ENCODE data around the gene GRIK4.

DNA sequence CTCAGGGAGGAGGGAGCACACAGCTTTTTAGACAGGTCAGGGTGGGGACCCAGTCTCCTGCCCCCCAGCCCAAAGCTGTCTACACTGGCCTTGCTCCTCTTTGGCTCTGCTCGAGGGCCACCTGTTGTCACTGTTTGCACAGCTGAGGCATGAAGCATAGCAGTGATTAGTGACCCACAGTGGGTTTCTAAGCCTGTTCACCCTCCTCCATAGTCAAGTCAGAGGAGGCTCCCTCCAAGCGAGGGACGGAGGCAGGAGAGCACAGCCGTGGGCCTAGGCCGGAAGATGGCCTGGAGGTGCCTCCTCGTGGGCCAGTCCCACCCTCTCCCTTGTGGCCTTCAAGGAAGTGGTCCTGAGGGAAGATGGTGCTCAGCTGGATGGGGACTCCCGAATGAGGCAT, 241.1 kb downstream of the GRIK4 start:
- TF ChIP-seq, protein P1, sequence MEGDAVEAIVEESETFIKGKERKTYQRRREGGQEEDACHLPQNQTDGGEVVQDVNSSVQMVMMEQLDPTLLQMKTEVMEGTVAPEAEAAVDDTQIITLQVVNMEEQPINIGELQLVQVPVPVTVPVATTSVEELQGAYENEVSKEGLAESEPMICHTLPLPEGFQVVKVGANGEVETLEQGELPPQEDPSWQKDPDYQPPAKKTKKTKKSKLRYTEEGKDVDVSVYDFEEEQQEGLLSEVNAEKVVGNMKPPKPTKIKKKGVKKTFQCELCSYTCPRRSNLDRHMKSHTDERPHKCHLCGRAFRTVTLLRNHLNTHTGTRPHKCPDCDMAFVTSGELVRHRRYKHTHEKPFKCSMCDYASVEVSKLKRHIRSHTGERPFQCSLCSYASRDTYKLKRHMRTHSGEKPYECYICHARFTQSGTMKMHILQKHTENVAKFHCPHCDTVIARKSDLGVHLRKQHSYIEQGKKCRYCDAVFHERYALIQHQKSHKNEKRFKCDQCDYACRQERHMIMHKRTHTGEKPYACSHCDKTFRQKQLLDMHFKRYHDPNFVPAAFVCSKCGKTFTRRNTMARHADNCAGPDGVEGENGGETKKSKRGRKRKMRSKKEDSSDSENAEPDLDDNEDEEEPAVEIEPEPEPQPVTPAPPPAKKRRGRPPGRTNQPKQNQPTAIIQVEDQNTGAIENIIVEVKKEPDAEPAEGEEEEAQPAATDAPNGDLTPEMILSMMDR (conservative IDR thresholded peaks at IDR 0.05 in 1 of 2, IDR thresholded peaks at IDR 0.05 in 1 of 2; ENCODE audit: extremely low read depth in 1 of 2, insufficient read depth in 1 of 2, low read depth in 1 of 2, low read length in 2 of 2) = no peak
- no peak for TF ChIP-seq EZH2 (IDR thresholded peaks at IDR 0.05; ENCODE audit: borderline replicate concordance, low read length)

All from mammary epithelial cell (primary cell).